PC-9 (cell line): Measurements from ENCODE around the gene MBP. TPM values are rescaled to one million over a fixed set of nuclear protein-coding genes. Genes with fewer than 3 reads are reported as not detected.

Source experiments
- BruUV-seq: library from RNA; stranded (reverse); fragments of 400-500 nt; replicated peaks from 2 replicates; lab custom pipeline; 2021; lab: Mats Ljungman, UMichigan
- CTCF ChIA-PET: fragments of 300-600 bp; sonication (Branson Sonifier 250); formaldehyde crosslinking; loops from one replicate; lab custom pipeline; 2022; ENCODE audit warnings: antibody characterized with exemption; lab: Charles Lee
- POLR2A ChIA-PET: fragments of 300-600 bp; sonication (Branson Sonifier 250); formaldehyde crosslinking; loops from one replicate; lab custom pipeline; 2022; ENCODE audit warnings: antibody characterized with exemption; ENCODE audit not compliant: unreplicated experiment; lab: Charles Lee
- DNase-seq, 2 experiments: peaks; one replicate each; pipeline versions ENCODE4 v3.0.0 to v3.0.0-alpha.2; 2015 to 2022; ENCODE audit warnings: mixed read lengths in 1 of 2
- H2AFZ ChIP-seq: fragments of 200-600 bp; sonication (generic); 2 replicates; pipeline ENCODE4 v1.8.1; 2017; ENCODE audit warnings: antibody characterized with exemption
- H3F3A ChIP-seq: fragments of 200-600 bp; sonication (generic); 2 replicates; pipeline ENCODE4 v1.8.1; 2017; ENCODE audit warnings: antibody characterized with exemption, mild to moderate bottlenecking, low read depth; ENCODE audit not compliant: insufficient read depth
- H3K27ac ChIP-seq: fragments of 200-600 bp; sonication (generic); 2 replicates; pipeline ENCODE4 v1.6.1; 2016; ENCODE audit warnings: mixed run types
- H3K27me3 ChIP-seq: fragments of 200-600 bp; sonication (generic); 2 replicates; pipeline ENCODE4 v1.6.1; 2016; ENCODE audit warnings: low read depth, mixed run types; ENCODE audit not compliant: insufficient read depth
- H3K36me3 ChIP-seq: fragments of 200-600 bp; sonication (generic); 2 replicates; pipeline ENCODE4 v1.6.1; 2016; ENCODE audit warnings: low read depth, mixed run types
- H3K4me1 ChIP-seq: fragments of 200-600 bp; sonication (generic); replicated peaks from 2 replicates; pipeline ENCODE4 v1.6.1; 2016; ENCODE audit warnings: mixed run types; ENCODE audit not compliant: insufficient read depth
- H3K4me2 ChIP-seq: fragments of 200-600 bp; sonication (generic); 2 replicates; pipeline ENCODE4 v1.6.1; 2017; ENCODE audit warnings: mixed run types
- H3K4me3 ChIP-seq: fragments of 200-600 bp; sonication (generic); 2 replicates; pipeline ENCODE4 v1.6.1; 2016; ENCODE audit warnings: mixed run types
- H3K79me2 ChIP-seq: fragments of 200-600 bp; sonication (generic); 2 replicates; pipeline ENCODE4 v1.6.1; 2017; ENCODE audit warnings: low read depth, mixed run types
- H3K9me2 ChIP-seq: fragments of 200-600 bp; sonication (generic); 2 replicates; pipeline ENCODE4 v1.8.1; 2017; ENCODE audit warnings: mild to moderate bottlenecking; ENCODE audit not compliant: insufficient read depth
- H3K9me3 ChIP-seq: fragments of 200-600 bp; sonication (generic); 2 replicates; pipeline ENCODE4 v1.8.1; 2016; ENCODE audit warnings: low read depth; ENCODE audit not compliant: insufficient read depth
- H4K20me1 ChIP-seq: fragments of 200-600 bp; sonication (generic); 2 replicates; pipeline ENCODE4 v1.8.1; 2017; ENCODE audit not compliant: insufficient read depth
- EZH2 ChIP-seq: fragments of 200-600 bp; sonication (generic); IDR thresholded peaks from 2 replicates; pipeline ENCODE4 v1.8.0; 2017; ENCODE audit warnings: antibody characterized with exemption, low read depth
- intact Hi-C: fragments of 100-400 bp; cut with micrococcal nuclease; formaldehyde crosslinking; loops from one replicate; pipeline ENCODE4 v1.10.0; 2022; ENCODE audit not compliant: unreplicated experiment
- total RNA-seq: library from RNA; stranded (reverse); gene quantifications from 2 replicates; pipeline ENCODE4 v1.2.3, GENCODE V29; 2021
- TF ChIP-seq, protein P1 (sequence below): fragments of 200-600 bp; sonication (generic); conservative IDR thresholded peaks from 2 replicates; pipeline ENCODE4 v1.6.1; 2017; ENCODE audit warnings: mixed run types, antibody characterized with exemption, mild to moderate bottlenecking, moderate library complexity

MBP gene
- total RNA-seq, 1 experiment from 2014 or later = 37.9 TPM

DNA sequence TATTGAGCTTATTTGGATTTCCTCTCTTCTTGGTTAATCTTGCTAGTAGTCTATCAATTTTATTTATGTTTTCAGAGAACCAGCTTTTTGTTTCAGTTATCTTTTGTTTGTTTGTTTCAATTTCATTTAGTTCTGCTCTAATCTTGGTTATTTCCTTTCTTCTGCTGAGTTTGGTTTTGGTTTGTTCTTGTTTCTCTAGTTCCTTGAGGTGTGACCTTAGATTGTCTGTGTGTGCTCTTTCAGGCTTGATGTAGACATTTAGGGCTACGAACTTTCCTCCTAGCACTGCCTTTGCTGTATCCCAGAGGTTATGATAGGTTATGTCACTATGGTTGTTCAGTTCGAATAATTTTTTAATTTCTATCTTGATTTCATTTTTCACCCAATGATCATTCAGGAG, 168.6 kb downstream of the MBP start:
- intact Hi-C loops = no loop called here
- H3K4me3 ChIP-seq = no peak overlapping the region
- H3K4me1 ChIP-seq = no peaks in the 10 kb centered on the region
- BruUV-seq = no TSS peak
- no peaks in the 10 kb centered on the region for H3K9me2 ChIP-seq
- H3K27me3 ChIP-seq = no peaks in the 10 kb centered on the region
- ChIA-PET POLR2A (no interaction called here), CTCF (no interaction called here)
- H4K20me1 ChIP-seq = no peaks in the 10 kb centered on the region
- no peaks in the 10 kb centered on the region for H3K79me2 ChIP-seq
- H3K27ac ChIP-seq = no peak overlapping the region
- DNase-seq = no peak
- no peak overlapping the region for H2AFZ ChIP-seq
- no peaks in the 10 kb centered on the region for H3F3A ChIP-seq
- no peak for TF ChIP-seq EZH2
- TF ChIP-seq, protein P1, sequence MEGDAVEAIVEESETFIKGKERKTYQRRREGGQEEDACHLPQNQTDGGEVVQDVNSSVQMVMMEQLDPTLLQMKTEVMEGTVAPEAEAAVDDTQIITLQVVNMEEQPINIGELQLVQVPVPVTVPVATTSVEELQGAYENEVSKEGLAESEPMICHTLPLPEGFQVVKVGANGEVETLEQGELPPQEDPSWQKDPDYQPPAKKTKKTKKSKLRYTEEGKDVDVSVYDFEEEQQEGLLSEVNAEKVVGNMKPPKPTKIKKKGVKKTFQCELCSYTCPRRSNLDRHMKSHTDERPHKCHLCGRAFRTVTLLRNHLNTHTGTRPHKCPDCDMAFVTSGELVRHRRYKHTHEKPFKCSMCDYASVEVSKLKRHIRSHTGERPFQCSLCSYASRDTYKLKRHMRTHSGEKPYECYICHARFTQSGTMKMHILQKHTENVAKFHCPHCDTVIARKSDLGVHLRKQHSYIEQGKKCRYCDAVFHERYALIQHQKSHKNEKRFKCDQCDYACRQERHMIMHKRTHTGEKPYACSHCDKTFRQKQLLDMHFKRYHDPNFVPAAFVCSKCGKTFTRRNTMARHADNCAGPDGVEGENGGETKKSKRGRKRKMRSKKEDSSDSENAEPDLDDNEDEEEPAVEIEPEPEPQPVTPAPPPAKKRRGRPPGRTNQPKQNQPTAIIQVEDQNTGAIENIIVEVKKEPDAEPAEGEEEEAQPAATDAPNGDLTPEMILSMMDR = no peak
- H3K4me2 ChIP-seq = no peak overlapping the region
- H3K9me3 ChIP-seq = no peaks in the 10 kb centered on the region
- H3K36me3 ChIP-seq = peaks cover 7% of the 10 kb centered on the region; the same call in 1 of the 2 replicates

DNA sequence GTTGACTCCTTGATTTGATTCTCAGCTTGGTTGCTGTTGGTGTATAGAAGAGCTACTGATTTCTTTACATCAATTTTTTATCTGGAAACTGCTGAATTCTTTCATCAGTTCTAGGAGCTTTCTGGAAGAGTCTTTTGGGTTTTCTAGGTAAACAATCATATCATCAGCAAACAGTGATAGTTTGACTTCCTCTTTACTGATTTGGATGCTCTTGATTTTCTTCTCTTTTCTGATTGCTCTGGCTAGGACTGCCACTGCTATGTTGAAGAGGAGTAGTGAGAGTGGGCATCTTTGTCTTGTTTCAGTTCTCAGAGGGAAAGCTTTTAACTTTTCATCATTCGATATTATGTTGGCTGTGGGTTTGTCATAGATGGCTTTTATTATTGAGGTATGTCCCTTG, 169.7 kb downstream of the MBP start:
- Histone ChIP-seq H3K4me1 (no peaks in the 10 kb centered on the region), H4K20me1 (no peaks in the 10 kb centered on the region), H3K27me3 (no peaks in the 10 kb centered on the region), H3K79me2 (no peaks in the 10 kb centered on the region), H3K27ac (no peak overlapping the region), H3K9me2 (no peaks in the 10 kb centered on the region), H3K4me2 (no peak overlapping the region), H3K4me3 (no peak overlapping the region), H2AFZ (no peak overlapping the region), H3K9me3 (no peaks in the 10 kb centered on the region), H3K36me3 (peaks cover 7% of the 10 kb centered on the region; the same call in 1 of the 2 replicates), H3F3A (no peaks in the 10 kb centered on the region)
- ChIA-PET CTCF (no interaction called here), POLR2A (no interaction called here)
- BruUV-seq = no TSS peak
- TF ChIP-seq EZH2 = no peak
- TF ChIP-seq, protein P1 = no peak
- intact Hi-C loops = no loop called here
- no peak for DNase-seq

DNA sequence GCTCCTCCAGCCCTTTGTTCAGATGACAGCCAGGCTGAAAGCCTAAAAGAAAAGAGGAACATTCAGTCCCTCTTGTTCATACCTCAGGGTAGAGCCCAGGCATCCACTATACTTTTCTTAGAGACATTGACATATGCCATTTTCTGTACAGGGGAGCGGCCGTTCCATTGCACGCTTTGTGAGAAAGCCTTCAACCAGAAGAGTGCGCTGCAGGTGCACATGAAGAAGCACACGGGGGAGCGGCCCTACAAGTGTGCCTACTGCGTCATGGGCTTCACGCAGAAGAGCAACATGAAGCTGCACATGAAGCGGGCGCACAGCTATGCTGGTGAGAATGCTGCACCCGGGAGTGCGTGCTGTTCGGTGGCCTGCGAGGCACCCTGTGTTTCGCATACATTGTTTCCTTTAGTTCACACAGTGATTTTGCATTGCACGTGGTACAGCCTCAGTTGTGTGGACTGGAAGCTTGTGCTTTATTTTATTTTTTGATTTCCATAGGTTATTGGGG, 172.0 kb downstream of the MBP start:
- no peak overlapping the region for H3K4me3 ChIP-seq
- no peaks in the 10 kb centered on the region for H3K79me2 ChIP-seq
- no peaks in the 10 kb centered on the region for H3F3A ChIP-seq
- H3K27ac ChIP-seq = no peak overlapping the region
- no peaks in the 10 kb centered on the region for H3K27me3 ChIP-seq
- H3K4me1 ChIP-seq = no peaks in the 10 kb centered on the region
- ChIA-PET POLR2A (no interaction called here), CTCF (no interaction called here)
- peaks cover 7% of the 10 kb centered on the region; the same call in 1 of the 2 replicates for H3K36me3 ChIP-seq
- H3K9me2 ChIP-seq = no peaks in the 10 kb centered on the region
- H3K4me2 ChIP-seq = no peak overlapping the region
- H2AFZ ChIP-seq = no peak overlapping the region
- H4K20me1 ChIP-seq = no peaks in the 10 kb centered on the region
- intact Hi-C loops = no loop called here
- no TSS peak for BruUV-seq
- TF ChIP-seq, protein P1 = no peak
- TF ChIP-seq EZH2 = no peak
- no peaks in the 10 kb centered on the region for H3K9me3 ChIP-seq
- no peak for DNase-seq
